NCI-H2029 (cell line): ENCODE results near the gene SLC25A29.
"Not testable (repeated sequence)": the region's sequence is repeated elsewhere in the genome, so short reads cannot be mapped to it uniquely, and the experiment has no call there.

Experiments
- DNase-seq: peaks from one replicate; lab custom pipeline; 2025; lab: John Stamatoyannopoulos, UW

The SLC25A29 gene, protein sequence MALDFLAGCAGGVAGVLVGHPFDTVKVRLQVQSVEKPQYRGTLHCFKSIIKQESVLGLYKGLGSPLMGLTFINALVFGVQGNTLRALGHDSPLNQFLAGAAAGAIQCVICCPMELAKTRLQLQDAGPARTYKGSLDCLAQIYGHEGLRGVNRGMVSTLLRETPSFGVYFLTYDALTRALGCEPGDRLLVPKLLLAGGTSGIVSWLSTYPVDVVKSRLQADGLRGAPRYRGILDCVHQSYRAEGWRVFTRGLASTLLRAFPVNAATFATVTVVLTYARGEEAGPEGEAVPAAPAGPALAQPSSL

GRCh38 chr14:100306101-100306997 lies at the start of gene SLC25A29:
Gene SLC25A29 (minus strand): TSS chr14:100306444. CDS start chr14:100306232, 212 bp downstream.
- peak; percentile 70 for DNase-seq

GRCh38 chr14:100350986-100351385 lies 44.7 kb upstream of the SLC25A29 start:
- DNase-seq, result no peak

DNA sequence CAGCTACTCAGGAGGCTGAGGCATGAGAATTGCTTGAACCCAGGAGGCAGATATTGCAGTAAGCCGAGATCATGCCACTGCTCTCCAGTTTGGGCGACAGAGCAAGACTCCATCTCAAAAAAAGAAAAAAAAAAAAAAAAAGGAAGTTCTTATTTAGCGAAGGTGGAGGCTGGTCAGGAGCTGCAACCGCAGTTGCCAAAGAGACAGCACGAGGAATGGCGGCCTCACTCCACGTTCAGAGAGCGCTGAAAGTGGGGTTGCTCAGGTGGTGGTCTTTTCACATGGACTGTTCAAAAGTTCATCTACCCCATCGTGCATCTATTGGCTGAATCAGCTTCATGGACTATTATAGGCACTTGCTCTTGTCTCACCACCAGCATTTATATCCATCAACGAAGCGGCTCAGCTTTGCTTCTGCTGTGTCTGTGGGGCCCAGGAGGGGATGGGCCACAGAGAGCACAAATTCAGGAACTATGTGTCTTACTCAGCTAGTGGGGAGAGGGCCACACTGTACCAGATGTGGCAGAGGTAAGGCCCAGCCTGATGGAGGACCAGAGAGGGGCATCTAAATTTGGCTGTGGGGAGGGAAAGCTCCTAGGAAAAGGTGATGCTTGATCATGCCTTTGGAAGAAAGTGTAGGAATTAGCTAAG lies 44.2 kb upstream of the SLC25A29 start:
- no peak for DNase-seq

DNA sequence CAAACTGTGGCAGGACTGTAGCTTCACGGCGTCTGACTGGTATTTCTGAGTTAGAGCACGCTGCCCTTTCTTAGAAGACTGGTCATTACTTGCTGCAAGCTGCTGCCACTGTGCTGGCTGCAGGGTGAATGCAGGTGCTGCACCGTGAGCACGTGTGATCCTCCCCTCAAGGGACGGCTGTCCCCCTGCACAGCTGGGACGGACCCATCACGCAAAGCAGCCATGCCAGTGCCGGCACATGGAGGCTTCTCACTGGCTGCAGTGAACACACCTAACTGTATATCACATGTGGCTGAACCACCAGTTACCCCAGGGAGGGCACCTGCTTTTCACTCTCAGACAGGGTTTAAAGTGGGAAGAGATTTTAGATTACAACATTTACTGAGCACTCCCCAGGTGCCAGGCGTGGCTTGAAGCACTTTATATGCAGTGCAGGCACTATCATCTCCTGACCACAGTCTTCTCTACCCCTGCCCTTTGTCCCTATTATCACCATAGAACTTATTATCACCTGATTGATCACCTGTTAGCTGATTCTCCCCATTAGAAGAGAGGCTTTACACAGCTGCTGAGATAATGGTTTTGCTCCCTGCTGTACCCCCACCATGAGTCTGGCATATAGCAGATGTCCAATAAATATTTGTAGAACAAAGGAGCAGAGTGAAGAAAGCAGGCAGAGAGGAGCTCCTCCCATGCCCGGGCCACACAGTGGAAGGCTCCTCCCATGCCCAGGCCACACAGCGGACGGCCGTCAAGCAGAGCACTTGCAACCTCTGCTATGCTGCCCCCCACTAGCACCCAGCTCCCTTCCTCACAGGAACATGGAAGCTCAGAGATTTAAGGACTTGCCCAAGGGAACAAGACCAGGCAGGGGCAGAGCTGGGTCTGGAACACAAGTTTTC lies 42.8 kb upstream of the SLC25A29 start:
- no peak for DNase-seq

DNA sequence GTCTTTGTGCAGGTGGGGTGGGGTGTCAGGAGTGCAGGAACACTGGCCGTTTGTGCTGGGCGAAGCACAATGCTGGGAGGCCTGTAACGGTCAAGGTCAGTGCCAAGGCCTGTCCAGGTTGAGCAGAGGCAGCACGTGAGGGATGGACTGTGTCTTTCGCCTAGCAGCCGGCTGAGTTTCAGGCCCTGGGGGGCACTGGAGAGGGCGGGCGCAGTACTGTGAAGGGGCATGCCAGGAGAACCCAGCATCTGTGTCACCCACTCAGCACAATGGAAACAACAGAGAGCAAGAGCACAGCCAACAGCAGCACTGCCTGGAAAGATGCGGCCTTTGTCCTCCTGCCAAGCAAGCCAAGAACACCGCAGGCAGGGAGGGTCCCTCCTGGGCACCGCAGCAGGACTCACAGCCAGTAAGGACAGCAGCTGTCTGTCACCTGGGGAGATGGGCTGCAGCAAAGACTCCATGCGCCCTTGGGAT lies 42.0 kb upstream of the SLC25A29 start:
- DNase-seq, result no peak

DNA sequence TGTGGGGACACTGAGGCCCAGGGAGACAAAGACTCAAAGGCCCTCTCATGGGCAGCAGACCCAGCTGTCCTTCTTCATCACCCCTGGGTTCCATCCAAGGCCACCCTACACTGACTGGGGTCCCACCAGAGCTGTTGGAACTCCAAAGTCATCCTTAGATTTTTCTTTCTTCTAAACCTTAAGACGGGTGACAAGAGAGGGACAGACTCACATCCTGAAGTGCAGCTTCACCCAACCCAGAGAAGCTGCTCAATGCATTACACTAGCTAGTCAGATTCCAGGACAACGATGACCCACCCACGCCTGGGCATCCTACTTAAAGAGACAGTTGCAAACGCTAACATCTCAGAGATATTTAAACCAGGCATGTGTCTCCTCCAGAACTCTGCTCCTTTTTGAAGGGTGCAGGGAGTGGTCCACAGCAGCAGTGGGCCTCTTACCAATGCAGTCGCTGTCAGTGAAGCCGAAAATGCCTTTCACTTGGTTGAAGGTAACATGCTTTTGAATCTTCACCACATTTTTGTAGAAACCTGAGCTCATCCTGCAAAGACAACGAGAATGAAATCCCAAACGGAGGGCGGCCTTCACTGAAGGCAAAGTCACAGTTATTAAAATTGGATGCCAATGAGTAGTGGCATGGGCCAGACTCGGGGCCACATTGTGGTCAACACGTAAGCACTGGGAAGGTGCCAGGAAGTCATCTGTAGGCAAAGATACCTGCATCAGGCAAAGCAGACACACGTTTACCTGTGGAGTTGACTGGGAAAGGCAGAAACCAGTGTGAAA lies 40.3 kb upstream of the SLC25A29 start:
- DNase-seq, result no peak

GRCh38 chr14:100345711-100346110 lies 39.5 kb upstream of the SLC25A29 start:
- DNase-seq, result no peak

- not testable (repeated sequence) for DNase-seq
Measured at GRCh38 chr14:100344657-100345056, 38.4 kb upstream of the SLC25A29 start.

DNA sequence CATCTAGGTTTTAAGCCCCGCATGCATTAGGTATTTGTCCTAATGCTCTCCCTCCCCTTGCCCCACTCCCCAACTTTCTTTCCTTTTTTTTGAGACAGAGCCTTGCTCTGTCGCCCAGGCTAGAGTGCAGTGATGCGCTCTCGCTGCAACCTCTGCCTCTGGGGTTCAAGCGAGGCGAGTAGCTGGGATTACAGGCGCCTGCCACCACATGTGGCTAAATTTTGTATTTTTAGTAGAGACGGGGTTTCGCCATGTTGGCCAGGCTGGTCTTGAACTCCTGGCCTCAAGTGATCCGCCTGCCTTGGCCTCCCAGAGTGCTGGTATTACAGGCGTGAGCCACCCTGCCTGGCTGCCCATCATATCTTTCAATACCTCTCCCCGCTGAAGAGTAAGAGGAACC lies 36.6 kb upstream of the SLC25A29 start:
- not testable (repeated sequence) for DNase-seq

DNA sequence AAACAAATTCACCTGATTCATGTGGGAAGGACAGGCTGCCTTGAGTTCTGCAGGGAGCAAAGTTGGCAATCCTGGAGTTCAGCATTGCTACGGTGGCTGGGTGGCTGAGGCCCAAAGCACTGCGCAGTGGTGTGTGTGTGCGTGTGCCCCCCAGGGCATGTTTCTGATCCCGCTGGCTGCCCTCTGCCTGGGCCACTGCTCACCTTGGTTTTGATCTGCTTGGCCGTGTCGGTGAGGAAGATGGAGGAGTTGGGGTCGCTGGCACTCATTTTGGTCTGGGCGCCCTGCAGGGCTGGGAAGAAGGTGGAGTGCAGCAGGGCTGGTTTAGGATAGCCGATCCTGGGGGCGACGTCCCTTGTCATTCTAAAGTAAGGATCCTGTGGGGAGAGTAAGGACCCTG lies 36.0 kb upstream of the SLC25A29 start:
- no peak for DNase-seq

DNA sequence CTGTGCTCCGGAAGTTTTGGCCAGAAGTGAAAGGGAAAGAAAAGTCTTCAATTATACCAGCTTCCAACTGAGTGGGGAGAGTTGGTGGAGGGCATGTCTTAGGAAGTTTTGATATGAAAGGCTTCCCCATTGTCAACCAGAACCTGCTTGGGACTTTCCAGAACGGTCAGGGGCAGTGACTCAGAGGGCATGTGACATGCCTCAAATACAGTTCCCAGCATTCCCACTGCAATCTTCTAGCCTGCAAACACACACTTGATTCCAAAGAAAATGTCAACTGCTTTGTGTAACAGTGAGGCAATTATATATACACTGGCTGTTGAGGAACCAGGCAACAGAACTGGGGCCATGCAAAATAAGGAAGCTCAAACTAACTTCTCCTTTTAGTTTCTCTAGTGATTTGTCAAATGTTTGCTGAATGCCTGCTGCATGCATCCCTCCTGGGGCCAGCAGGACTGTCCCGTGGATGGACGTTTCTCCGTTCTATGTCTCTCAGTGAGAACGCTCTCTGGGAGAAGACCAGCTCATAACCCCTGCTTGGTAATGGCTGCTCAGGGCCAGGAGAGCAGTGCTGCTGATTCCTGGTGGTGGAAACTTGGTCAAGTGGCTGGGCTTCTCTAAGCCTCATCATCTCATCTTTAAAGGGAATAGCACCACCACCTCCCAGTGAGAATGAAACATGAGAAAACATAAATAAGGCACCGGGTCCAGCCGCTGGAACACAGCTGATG lies 35.2 kb upstream of the SLC25A29 start:
- no peak for DNase-seq

DNA sequence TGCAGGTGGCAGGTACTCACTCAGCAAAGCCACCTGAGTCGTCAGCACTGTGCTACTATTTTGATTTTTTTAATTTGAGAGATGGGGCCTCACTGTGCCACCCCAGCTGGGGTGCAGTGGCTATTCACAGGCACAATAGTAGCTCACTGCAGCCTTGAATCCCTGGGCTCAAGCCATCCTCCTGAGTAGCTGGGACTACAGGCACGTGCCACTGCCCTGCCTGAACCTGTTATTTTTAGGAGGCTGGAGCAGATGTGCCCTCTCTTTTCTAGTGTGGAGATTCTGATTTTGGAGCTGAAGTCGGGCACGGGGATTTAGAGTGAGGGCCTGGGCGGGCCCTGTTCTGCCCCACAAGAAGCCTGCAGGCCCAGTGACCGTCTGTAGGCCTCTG lies 34.2 kb upstream of the SLC25A29 start:
- DNase-seq, result no peak

- DNase-seq, result no peak
Measured at GRCh38 chr14:100339766-100340422, 33.6 kb upstream of the SLC25A29 start.

DNA sequence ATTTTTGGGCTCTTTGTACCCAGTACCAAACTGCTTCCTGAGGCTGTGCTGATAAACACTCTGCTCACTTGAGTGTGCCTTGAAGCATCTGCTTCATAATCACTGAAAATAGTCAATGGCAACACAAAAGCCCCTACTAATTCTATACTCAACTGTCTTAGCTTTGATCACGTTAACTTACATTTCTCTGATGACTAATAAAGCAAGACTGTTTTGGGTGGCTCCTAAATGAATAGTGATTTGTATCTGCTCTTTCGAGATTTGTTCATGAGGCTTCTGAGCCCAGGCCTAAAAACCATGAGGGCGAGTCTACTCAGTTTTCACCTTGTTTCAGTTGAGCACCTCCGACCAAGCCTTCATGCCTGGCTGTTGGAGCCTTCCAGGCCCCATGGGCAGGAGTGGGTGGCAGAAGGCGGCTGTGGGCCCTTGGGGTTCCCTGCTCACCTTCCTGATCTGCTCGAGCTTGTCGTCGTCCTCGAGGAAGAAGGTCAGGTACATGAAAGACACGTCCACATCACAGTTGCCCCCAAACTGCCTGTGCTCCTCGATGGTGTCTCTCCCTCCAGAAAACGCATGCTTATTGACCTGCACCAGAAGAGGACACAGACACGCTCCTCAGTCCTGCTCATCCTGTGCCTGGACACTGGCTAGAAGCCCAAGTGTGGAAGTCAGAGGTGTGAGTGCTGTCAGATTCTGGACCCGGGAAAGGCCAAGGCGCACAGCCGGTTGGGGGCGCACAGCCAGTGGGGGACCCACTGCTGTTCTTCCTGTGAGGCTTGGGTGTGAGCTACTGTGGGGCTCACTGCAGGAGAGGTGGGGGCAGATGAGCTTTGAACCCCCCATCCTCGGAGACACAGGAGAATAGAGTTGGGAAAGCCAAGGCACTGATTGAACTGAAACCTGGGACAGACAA lies 30.6 kb upstream of the SLC25A29 start:
- DNase-seq, result no peak

DNA sequence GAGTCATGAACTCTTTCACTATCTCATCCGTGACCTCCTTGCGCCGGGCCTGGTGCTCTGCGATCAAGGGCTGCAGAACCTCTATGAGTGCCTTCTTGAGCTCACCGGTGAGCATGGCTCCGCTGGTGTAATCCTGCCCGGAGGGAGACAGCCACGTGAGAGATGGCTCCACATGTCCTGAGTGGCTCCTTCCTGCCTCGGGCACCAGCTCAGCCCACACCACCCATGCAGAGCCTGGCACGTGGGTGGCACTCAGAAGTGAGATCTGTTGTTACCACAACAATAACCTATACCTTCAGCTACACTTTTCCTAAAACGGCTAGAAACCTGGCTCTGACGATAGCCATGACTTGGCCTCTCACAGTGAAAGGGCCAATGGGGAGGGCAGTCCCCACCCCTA lies 28.7 kb upstream of the SLC25A29 start:
- no peak for DNase-seq

DNA sequence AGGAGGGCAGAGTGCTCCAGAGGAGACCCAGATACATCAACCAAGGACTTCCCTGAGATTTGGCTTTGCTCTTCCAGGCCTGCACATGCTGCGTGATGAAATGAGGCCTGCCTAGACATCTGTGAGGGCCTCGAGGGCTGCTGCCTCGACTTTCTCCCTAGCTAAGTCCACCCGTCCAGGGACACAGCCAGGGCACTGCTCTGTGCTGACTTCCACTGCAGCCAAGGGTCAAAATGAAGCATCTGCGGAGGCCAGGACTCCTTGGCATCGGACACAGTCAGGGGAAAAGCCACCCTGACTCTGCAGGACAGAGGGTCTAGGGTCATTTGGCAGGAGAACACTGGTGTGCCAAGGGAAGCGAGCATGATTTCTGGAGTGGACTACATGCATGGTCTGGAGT lies 27.6 kb upstream of the SLC25A29 start:
- DNase-seq, result no peak

GRCh38 chr14:100333311-100333710 lies 27.1 kb upstream of the SLC25A29 start:
- DNase-seq, result no peak

DNA sequence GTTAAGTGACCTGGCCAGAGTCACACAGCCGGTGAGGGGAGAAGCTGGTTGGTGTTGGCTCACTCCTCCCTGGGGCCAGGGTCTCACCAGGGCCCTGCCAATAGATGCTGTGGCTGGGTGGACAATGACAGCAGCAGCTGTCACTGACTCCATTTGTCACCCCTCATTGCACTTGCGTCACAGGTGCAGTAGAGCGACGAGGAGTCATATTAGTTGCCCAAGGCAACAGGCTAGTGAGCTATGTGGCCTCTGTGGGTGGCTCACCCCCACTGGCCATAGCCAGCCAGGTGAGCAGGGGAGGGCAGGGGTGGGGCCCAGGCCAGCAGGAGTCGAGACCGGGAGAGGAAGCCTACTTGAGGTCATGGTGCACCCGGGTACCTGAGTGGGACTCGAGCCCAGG lies 26.6 kb upstream of the SLC25A29 start:
- peak; percentile 6 for DNase-seq
